Motor neuron (in vitro differentiated cells): Measurements from ENCODE around the gene SEC22A. TPM values are rescaled to one million over a fixed set of nuclear protein-coding genes. Genes with fewer than 3 reads are reported as not detected.

Experiments used
- total RNA-seq, 8 experiments: library from RNA; unstranded; fragments of 300-600 nt; gene quantifications; 2 replicates each; pipeline versions ENCODE4 v1.2.3 to v1.2.4, GENCODE V29; 2022

SEC22A gene
- total RNA-seq, 8 experiments from 2014 or later: 17.8 to 29.2 (median 20.4) TPM

Other genes starting within 250 kb of the SEC22A start
- gene SEMA5B, start 174.2 kb upstream of the SEC22A start, total RNA-seq: 10 to 100 TPM in 5 of 8 experiments, 1 to 10 TPM in 2, under 1 TPM in 1; 0.38 to 34.5 (median 21.4) TPM
- 10 to 100 TPM in 4 of 8 experiments, 1 to 10 TPM in 4; 6.3 to 51.8 (median 11.5) TPM for gene PDIA5, start 134.9 kb upstream of the SEC22A start, total RNA-seq
- gene ADCY5, start 247.1 kb downstream of the SEC22A start, total RNA-seq: 10 to 100 TPM in 4 of 8 experiments, 1 to 10 TPM in 2, under 1 TPM in 2; 0.49 to 14.4 (median 8.2) TPM